GM18861 (cell line): ENCODE results near the gene MXD1.
"Not testable (repeated sequence)": the region's sequence is repeated elsewhere in the genome, so short reads cannot be mapped to it uniquely, and the experiment has no call there.

Experiments
- ATAC-seq: cut with Tn5 transposase; IDR thresholded peaks from one replicate; pipeline ENCODE4 v1.9.1; 2021; ENCODE audit not compliant: unreplicated experiment

Gene MXD1

GRCh38 chr2:69950671-69951070 is 35.8 kb downstream of the MXD1 start:
- ATAC-seq = not testable (repeated sequence)

GRCh38 chr2:69952336-69953115 is 37.6 kb downstream of the MXD1 start:
- ATAC-seq = no peak

- ATAC-seq = no peak
Observed at GRCh38 chr2:69954084-69954483, 39.2 kb downstream of the MXD1 start.

GRCh38 chr2:69955029-69955428 is 40.1 kb downstream of the MXD1 start:
- ATAC-seq = no peak

- no peak for ATAC-seq
Observed at GRCh38 chr2:69956475-69956979, 41.6 kb downstream of the MXD1 start.

- no peak for ATAC-seq
Observed at GRCh38 chr2:69957965-69958364, 43.1 kb downstream of the MXD1 start.

GRCh38 chr2:69958480-69958879 is 43.6 kb downstream of the MXD1 start:
- ATAC-seq = no peak

GRCh38 chr2:69959425-69959824 is 44.5 kb downstream of the MXD1 start:
- no peak for ATAC-seq

GRCh38 chr2:69960821-69961220 is 45.9 kb downstream of the MXD1 start:
- ATAC-seq = no peak

GRCh38 chr2:69961496-69961895 is 46.6 kb downstream of the MXD1 start, which contains the start of gene ASPRV1:
TSS of gene ASPRV1 (minus strand) at chr2:69961631. CDS start at chr2:69961436, 195 bp downstream.
- no peak for ATAC-seq

GRCh38 chr2:69962986-69963730 is 48.2 kb downstream of the MXD1 start:
- no peak for ATAC-seq

GRCh38 chr2:69964353-69964841 is 49.5 kb downstream of the MXD1 start:
- no peak for ATAC-seq

GRCh38 chr2:69965756-69966445 is 51.0 kb downstream of the MXD1 start:
- ATAC-seq = no peak

GRCh38 chr2:69966496-69966895 is 51.6 kb downstream of the MXD1 start:
- ATAC-seq = no peak

- no peak for ATAC-seq
Observed at GRCh38 chr2:69968609-69969008, 53.7 kb downstream of the MXD1 start.

- ATAC-seq = no peak
Observed at GRCh38 chr2:69969126-69969983, 54.4 kb downstream of the MXD1 start.

- no peak for ATAC-seq
Observed at GRCh38 chr2:69969991-69970390, 55.1 kb downstream of the MXD1 start.

GRCh38 chr2:69972822-69973221 is 57.9 kb downstream of the MXD1 start:
- no peak for ATAC-seq

GRCh38 chr2:69973335-69973735 is 58.4 kb downstream of the MXD1 start:
- ATAC-seq = no peak

GRCh38 chr2:69975136-69975852 is 60.4 kb downstream of the MXD1 start:
- ATAC-seq = no peak
